ENCODE results near the gene TENM3. TPM values are rescaled to one million over a fixed set of nuclear protein-coding genes. Genes with fewer than 3 reads are reported as not detected.

The TENM3 gene
- total RNA-seq, 1 donor from 2014 or later, result 0.05 TPM

GRCh38 chr4:182267048-182267447 is 23.8 kb downstream of the TENM3 start:
- no peaks in the 10 kb centered on the region for H3K36me3 Mint-ChIP-seq (ENCODE audit: low read depth)
- H3K4me3 Mint-ChIP-seq (ENCODE audit: low read depth), result no peak overlapping the region
- no peaks in the 10 kb centered on the region for H3K27me3 Mint-ChIP-seq (ENCODE audit: low read depth)
- no peak overlapping the region for H3K27ac Mint-ChIP-seq
- no peaks in the 10 kb centered on the region for H3K9me3 Mint-ChIP-seq
- DNase-seq (ENCODE audit: low spot score), result no peak
- intact Hi-C loops (cut with micrococcal nuclease), result no loop called here
- no peaks in the 10 kb centered on the region for H3K4me1 Mint-ChIP-seq (ENCODE audit: low read depth)

GRCh38 chr4:182268966-182269365 is 25.8 kb downstream of the TENM3 start:
- intact Hi-C loops (cut with micrococcal nuclease), result no loop called here
- no peaks in the 10 kb centered on the region for H3K27me3 Mint-ChIP-seq (ENCODE audit: low read depth)
- DNase-seq (ENCODE audit: low spot score), result no peak
- no peaks in the 10 kb centered on the region for H3K4me1 Mint-ChIP-seq (ENCODE audit: low read depth)
- H3K27ac Mint-ChIP-seq, result no peak overlapping the region
- no peaks in the 10 kb centered on the region for H3K9me3 Mint-ChIP-seq
- no peaks in the 10 kb centered on the region for H3K36me3 Mint-ChIP-seq (ENCODE audit: low read depth)
- no peak overlapping the region for H3K4me3 Mint-ChIP-seq (ENCODE audit: low read depth)

- Mint-ChIP-seq H3K4me3 (ENCODE audit: low read depth) (no peak overlapping the region), H3K27ac (no peak overlapping the region), H3K4me1 (ENCODE audit: low read depth) (no peaks in the 10 kb centered on the region), H3K36me3 (ENCODE audit: low read depth) (no peaks in the 10 kb centered on the region), H3K27me3 (ENCODE audit: low read depth) (no peaks in the 10 kb centered on the region), H3K9me3 (no peaks in the 10 kb centered on the region)
- DNase-seq (ENCODE audit: low spot score), result no peak
- intact Hi-C loops (cut with micrococcal nuclease), result no loop called here
Observed at GRCh38 chr4:182271731-182272130, 28.5 kb downstream of the TENM3 start.

- no peak for DNase-seq (ENCODE audit: low spot score)
- H3K4me3 Mint-ChIP-seq (ENCODE audit: low read depth), result no peak overlapping the region
- no peaks in the 10 kb centered on the region for H3K36me3 Mint-ChIP-seq (ENCODE audit: low read depth)
- H3K27ac Mint-ChIP-seq, result no peak overlapping the region
- H3K27me3 Mint-ChIP-seq (ENCODE audit: low read depth), result no peaks in the 10 kb centered on the region
- H3K9me3 Mint-ChIP-seq, result no peaks in the 10 kb centered on the region
- no peaks in the 10 kb centered on the region for H3K4me1 Mint-ChIP-seq (ENCODE audit: low read depth)
- intact Hi-C loops (cut with micrococcal nuclease), result no loop called here
Observed at GRCh38 chr4:182272151-182272550, 28.9 kb downstream of the TENM3 start.

- intact Hi-C loops (cut with micrococcal nuclease), result no loop called here
- DNase-seq (ENCODE audit: low spot score), result no peak
- no peaks in the 10 kb centered on the region for H3K36me3 Mint-ChIP-seq (ENCODE audit: low read depth)
- no peak overlapping the region for H3K4me3 Mint-ChIP-seq (ENCODE audit: low read depth)
- H3K27me3 Mint-ChIP-seq (ENCODE audit: low read depth), result no peaks in the 10 kb centered on the region
- no peaks in the 10 kb centered on the region for H3K4me1 Mint-ChIP-seq (ENCODE audit: low read depth)
- no peaks in the 10 kb centered on the region for H3K9me3 Mint-ChIP-seq
- no peak overlapping the region for H3K27ac Mint-ChIP-seq
Observed at GRCh38 chr4:182273191-182273935, 30.2 kb downstream of the TENM3 start.

- Mint-ChIP-seq H3K9me3 (no peaks in the 10 kb centered on the region), H3K4me3 (ENCODE audit: low read depth) (no peak overlapping the region), H3K4me1 (ENCODE audit: low read depth) (no peaks in the 10 kb centered on the region), H3K27me3 (ENCODE audit: low read depth) (no peaks in the 10 kb centered on the region), H3K27ac (no peak overlapping the region), H3K36me3 (ENCODE audit: low read depth) (no peaks in the 10 kb centered on the region)
- intact Hi-C loops (cut with micrococcal nuclease), result no loop called here
- DNase-seq (ENCODE audit: low spot score), result no peak
Observed at GRCh38 chr4:182276210-182277109, 33.3 kb downstream of the TENM3 start.

GRCh38 chr4:182277377-182277776 is 34.2 kb downstream of the TENM3 start:
- Mint-ChIP-seq H3K4me1 (ENCODE audit: low read depth) (no peaks in the 10 kb centered on the region), H3K9me3 (no peaks in the 10 kb centered on the region), H3K27me3 (ENCODE audit: low read depth) (no peaks in the 10 kb centered on the region), H3K27ac (no peak overlapping the region), H3K4me3 (ENCODE audit: low read depth) (no peak overlapping the region), H3K36me3 (ENCODE audit: low read depth) (no peaks in the 10 kb centered on the region)
- no peak for DNase-seq (ENCODE audit: low spot score)
- intact Hi-C loops (cut with micrococcal nuclease), result no loop called here

GRCh38 chr4:182278729-182279128 is 35.5 kb downstream of the TENM3 start:
- no peaks in the 10 kb centered on the region for H3K36me3 Mint-ChIP-seq (ENCODE audit: low read depth)
- no peak for DNase-seq (ENCODE audit: low spot score)
- H3K4me1 Mint-ChIP-seq (ENCODE audit: low read depth), result no peaks in the 10 kb centered on the region
- H3K4me3 Mint-ChIP-seq (ENCODE audit: low read depth), result no peak overlapping the region
- H3K27me3 Mint-ChIP-seq (ENCODE audit: low read depth), result no peaks in the 10 kb centered on the region
- no peaks in the 10 kb centered on the region for H3K9me3 Mint-ChIP-seq
- H3K27ac Mint-ChIP-seq, result no peak overlapping the region
- intact Hi-C loops (cut with micrococcal nuclease), result no loop called here

GRCh38 chr4:182280436-182281111 is 37.4 kb downstream of the TENM3 start:
- Mint-ChIP-seq H3K27ac (no peak overlapping the region), H3K4me3 (ENCODE audit: low read depth) (no peak overlapping the region), H3K27me3 (ENCODE audit: low read depth) (no peaks in the 10 kb centered on the region), H3K4me1 (ENCODE audit: low read depth) (no peaks in the 10 kb centered on the region), H3K36me3 (ENCODE audit: low read depth) (no peaks in the 10 kb centered on the region), H3K9me3 (no peaks in the 10 kb centered on the region)
- no peak for DNase-seq (ENCODE audit: low spot score)
- intact Hi-C loops (cut with micrococcal nuclease), result no loop called here

GRCh38 chr4:182286035-182286434 is 42.8 kb downstream of the TENM3 start:
- H3K27me3 Mint-ChIP-seq (ENCODE audit: low read depth), result no peaks in the 10 kb centered on the region
- H3K36me3 Mint-ChIP-seq (ENCODE audit: low read depth), result no peaks in the 10 kb centered on the region
- H3K4me3 Mint-ChIP-seq (ENCODE audit: low read depth), result no peak overlapping the region
- DNase-seq (ENCODE audit: low spot score), result no peak
- intact Hi-C loops (cut with micrococcal nuclease), result no loop called here
- H3K27ac Mint-ChIP-seq, result no peak overlapping the region
- H3K9me3 Mint-ChIP-seq, result peaks cover 4% of the 10 kb centered on the region
- H3K4me1 Mint-ChIP-seq (ENCODE audit: low read depth), result no peaks in the 10 kb centered on the region

GRCh38 chr4:182286931-182287330 is 43.7 kb downstream of the TENM3 start:
- intact Hi-C loops (cut with micrococcal nuclease), result no loop called here
- no peak overlapping the region for H3K27ac Mint-ChIP-seq
- no peak overlapping the region for H3K4me3 Mint-ChIP-seq (ENCODE audit: low read depth)
- H3K9me3 Mint-ChIP-seq, result peaks cover 4% of the 10 kb centered on the region
- H3K36me3 Mint-ChIP-seq (ENCODE audit: low read depth), result no peaks in the 10 kb centered on the region
- no peak for DNase-seq (ENCODE audit: low spot score)
- H3K27me3 Mint-ChIP-seq (ENCODE audit: low read depth), result no peaks in the 10 kb centered on the region
- H3K4me1 Mint-ChIP-seq (ENCODE audit: low read depth), result no peaks in the 10 kb centered on the region

GRCh38 chr4:182288534-182288933 is 45.3 kb downstream of the TENM3 start:
- intact Hi-C loops (cut with micrococcal nuclease), result no loop called here
- H3K36me3 Mint-ChIP-seq (ENCODE audit: low read depth), result no peaks in the 10 kb centered on the region
- peaks cover 4% of the 10 kb centered on the region for H3K9me3 Mint-ChIP-seq
- no peak overlapping the region for H3K27ac Mint-ChIP-seq
- no peak overlapping the region for H3K4me3 Mint-ChIP-seq (ENCODE audit: low read depth)
- no peaks in the 10 kb centered on the region for H3K4me1 Mint-ChIP-seq (ENCODE audit: low read depth)
- no peak for DNase-seq (ENCODE audit: low spot score)
- H3K27me3 Mint-ChIP-seq (ENCODE audit: low read depth), result no peaks in the 10 kb centered on the region

- Mint-ChIP-seq H3K27me3 (ENCODE audit: low read depth) (no peaks in the 10 kb centered on the region), H3K9me3 (peaks cover 4% of the 10 kb centered on the region), H3K4me1 (ENCODE audit: low read depth) (no peaks in the 10 kb centered on the region), H3K27ac (no peak overlapping the region), H3K36me3 (ENCODE audit: low read depth) (no peaks in the 10 kb centered on the region), H3K4me3 (ENCODE audit: low read depth) (no peak overlapping the region)
- no peak for DNase-seq (ENCODE audit: low spot score)
- intact Hi-C loops (cut with micrococcal nuclease), result no loop called here
Observed at GRCh38 chr4:182289809-182290208, 46.6 kb downstream of the TENM3 start.

Data from activated T-helper 2 cell treated with anti-CD3 and anti-CD28 coated beads, Interferon-gamma antibody, Interleukin-2, Interleukin-4, amounts not matched to agents 10 μg/mL and 5 μg/mL and 100 μg/mL, durations not matched to agents 14 hours and 24 hours and 36 hours (primary cell).